SK-N-MC (cell line): ENCODE measurements around the gene OPCML.

Experiments used
- EZH2 ChIP-seq: fragments of 200-600 bp; sonication (generic); IDR thresholded peaks from one replicate; pipeline ENCODE4 v1.6.1; 2017; ENCODE audit warnings: antibody characterized with exemption
- FOXP2 ChIP-seq: optimal IDR thresholded peaks from 2 replicates; pipeline ENCODE3; 2011; ENCODE audit warnings: mild to moderate bottlenecking, moderate library complexity; ENCODE audit not compliant: insufficient read depth; ENCODE audit errors: extremely low read length, control extremely low read depth
- POLR2AphosphoS5 ChIP-seq: IDR thresholded peaks from 2 replicates; pipeline ENCODE4 v1.6.1; 2012; ENCODE audit warnings: mild to moderate bottlenecking, low read depth, low read length, borderline replicate concordance

GRCh38 chr11:132605825-132606570 is 926.3 kb downstream of the OPCML start:
- TF ChIP-seq POLR2AphosphoS5 (no peak), EZH2 (no peak), FOXP2 (no peak)
